Activated T-helper 1 cell treated with anti-CD3 and anti-CD28 coated beads, Interleukin-12 subunit alpha, Interleukin-12 subunit beta, Interleukin-2, Interleukin-4 antibody, amounts not matched to agents 30 ng/mL and 10 ng/mL and 1 ng/mL, durations not matched to agents 14 hours and 24 hours and 36 hours (primary cell): ENCODE data around the gene SORBS1. TPM values are rescaled to one million over a fixed set of nuclear protein-coding genes. Genes with fewer than 3 reads are reported as not detected.
A peak's percentile ranks its signal among the peaks of the same experiment; 100 is the strongest.

ENCODE experiments used
- DNase-seq: peaks from one replicate; pipeline ENCODE4 v3.0.0; 2021; ENCODE audit warnings: low spot score
- H3K27ac Mint-ChIP-seq: one replicate; pipeline ENCODE4 v1.8.0; 2021; ENCODE audit warnings: mild to moderate bottlenecking, mixed read lengths
- H3K27me3 Mint-ChIP-seq: one replicate; pipeline ENCODE4 v1.8.0; 2022; ENCODE audit warnings: mild to moderate bottlenecking, moderate library complexity, mixed read lengths; ENCODE audit not compliant: insufficient read depth
- H3K36me3 Mint-ChIP-seq: one replicate; pipeline ENCODE4 v1.8.0; 2021; ENCODE audit warnings: low read depth, mixed read lengths
- H3K4me1 Mint-ChIP-seq: one replicate; pipeline ENCODE4 v1.8.0; 2021; ENCODE audit warnings: low read depth, mixed read lengths
- H3K4me3 Mint-ChIP-seq: one replicate; pipeline ENCODE4 v1.8.0; 2021; ENCODE audit warnings: mild to moderate bottlenecking, moderate library complexity, mixed read lengths
- H3K9me3 Mint-ChIP-seq: one replicate; pipeline ENCODE4 v1.8.0; 2021; ENCODE audit warnings: mixed read lengths
- intact Hi-C: fragments of 100-400 bp; cut with micrococcal nuclease; formaldehyde crosslinking; loops from one replicate; pipeline ENCODE4 v1.15.1; 2024
- total RNA-seq: library from RNA; stranded (reverse); gene quantifications from 2 replicates; pipeline ENCODE4 v1.2.3, GENCODE V29; 2022

The SORBS1 gene
- total RNA-seq, 1 donor from 2014 or later: 0.73 TPM

GRCh38 chr10:95560278-95561176 lies 644 bp downstream of the SORBS1 start:
- Mint-ChIP-seq H3K27me3 (peaks cover 42% of the 10 kb centered on the region), H3K4me1 (peaks cover 15% of the 10 kb centered on the region), H3K36me3 (no peaks in the 10 kb centered on the region), H3K27ac (peak overlapping the region; percentile 77), H3K4me3 (peak overlapping the region; percentile 94), H3K9me3 (no peaks in the 10 kb centered on the region)
- DNase-seq: peak; percentile 40
- intact Hi-C loops: loop anchor here (1.0 to 10.0 kb wide), 7 partner anchors 32 to 1198 kb away; partner anchors contain the start of genes ALDH18A1, CCNJ, NOC3L and TM9SF3

- Mint-ChIP-seq H3K4me1 (peaks cover 15% of the 10 kb centered on the region), H3K27ac (no peak overlapping the region), H3K4me3 (peak overlapping the region; percentile 94), H3K9me3 (no peaks in the 10 kb centered on the region), H3K27me3 (peaks cover 42% of the 10 kb centered on the region), H3K36me3 (no peaks in the 10 kb centered on the region)
- DNase-seq: no peak
- intact Hi-C loops: loop anchor here (2.0 to 10.0 kb wide), 5 partner anchors 31 to 1197 kb away; partner anchors contain the start of genes CCNJ, NOC3L and TM9SF3
These were observed 1.3 kb downstream of the SORBS1 start for GRCh38 chr10:95559896-95560277.

GRCh38 chr10:95559471-95559870 lies 1.7 kb downstream of the SORBS1 start:
- H3K4me3 Mint-ChIP-seq: peak overlapping the region; percentile 73
- H3K27me3 Mint-ChIP-seq: peaks cover 42% of the 10 kb centered on the region
- DNase-seq: no peak
- no peaks in the 10 kb centered on the region for H3K9me3 Mint-ChIP-seq
- H3K36me3 Mint-ChIP-seq: no peaks in the 10 kb centered on the region
- intact Hi-C loops: no loop called here
- peaks cover 15% of the 10 kb centered on the region for H3K4me1 Mint-ChIP-seq
- no peak overlapping the region for H3K27ac Mint-ChIP-seq

GRCh38 chr10:95558593-95559320 lies 2.4 kb downstream of the SORBS1 start:
- Mint-ChIP-seq H3K27me3 (peaks cover 42% of the 10 kb centered on the region), H3K4me3 (no peak overlapping the region), H3K9me3 (no peaks in the 10 kb centered on the region), H3K27ac (no peak overlapping the region), H3K36me3 (no peaks in the 10 kb centered on the region), H3K4me1 (peaks cover 15% of the 10 kb centered on the region)
- intact Hi-C loops: no loop called here
- DNase-seq: no peak

- Mint-ChIP-seq H3K4me1 (peaks cover 15% of the 10 kb centered on the region), H3K36me3 (no peaks in the 10 kb centered on the region), H3K9me3 (peaks cover 4% of the 10 kb centered on the region), H3K27me3 (peaks cover 37% of the 10 kb centered on the region), H3K4me3 (no peak overlapping the region), H3K27ac (no peak overlapping the region)
- no peak for DNase-seq
- intact Hi-C loops: no loop called here
These were observed 4.0 kb downstream of the SORBS1 start for GRCh38 chr10:95556994-95557767.

GRCh38 chr10:95553674-95554073 lies 7.5 kb downstream of the SORBS1 start:
- no peak for DNase-seq
- intact Hi-C loops: no loop called here
- no peak overlapping the region for H3K4me3 Mint-ChIP-seq
- no peaks in the 10 kb centered on the region for H3K36me3 Mint-ChIP-seq
- no peak overlapping the region for H3K27ac Mint-ChIP-seq
- H3K4me1 Mint-ChIP-seq: no peaks in the 10 kb centered on the region
- H3K27me3 Mint-ChIP-seq: peaks cover 17% of the 10 kb centered on the region
- H3K9me3 Mint-ChIP-seq: peaks cover 4% of the 10 kb centered on the region

- peaks cover 4% of the 10 kb centered on the region for H3K9me3 Mint-ChIP-seq
- H3K27ac Mint-ChIP-seq: no peak overlapping the region
- no peak for DNase-seq
- H3K4me1 Mint-ChIP-seq: no peaks in the 10 kb centered on the region
- intact Hi-C loops: no loop called here
- H3K27me3 Mint-ChIP-seq: peaks cover 10% of the 10 kb centered on the region
- no peak overlapping the region for H3K4me3 Mint-ChIP-seq
- no peaks in the 10 kb centered on the region for H3K36me3 Mint-ChIP-seq
These were observed 8.4 kb downstream of the SORBS1 start for GRCh38 chr10:95552679-95553342.

- peaks cover 1% of the 10 kb centered on the region for H3K27me3 Mint-ChIP-seq
These were observed 11.0 kb downstream of the SORBS1 start for GRCh38 chr10:95550073-95550672.

GRCh38 chr10:95547791-95548435 lies 13.3 kb downstream of the SORBS1 start:
- Mint-ChIP-seq H3K4me1 (no peaks in the 10 kb centered on the region), H3K9me3 (no peaks in the 10 kb centered on the region), H3K27me3 (no peaks in the 10 kb centered on the region), H3K27ac (no peak overlapping the region), H3K4me3 (no peak overlapping the region), H3K36me3 (no peaks in the 10 kb centered on the region)
- DNase-seq: no peak
- intact Hi-C loops: no loop called here

More at GRCh38 chr10:95550073-95550672, 11.0 kb downstream of the SORBS1 start:
- Mint-ChIP-seq H3K27ac (no peak overlapping the region), H3K4me1 (no peaks in the 10 kb centered on the region), H3K4me3 (no peak overlapping the region), H3K36me3 (no peaks in the 10 kb centered on the region), H3K9me3 (peaks cover 4% of the 10 kb centered on the region)
- intact Hi-C loops: no loop called here
- DNase-seq: no peak

- no peak for DNase-seq
- intact Hi-C loops: no loop called here
- H3K9me3 Mint-ChIP-seq: no peaks in the 10 kb centered on the region
These were observed 14.0 kb downstream of the SORBS1 start for GRCh38 chr10:95547197-95547596.

GRCh38 chr10:95545981-95546380 lies 15.2 kb downstream of the SORBS1 start:
- Mint-ChIP-seq H3K27me3 (peaks cover 2% of the 10 kb centered on the region), H3K4me3 (no peak overlapping the region), H3K27ac (no peak overlapping the region), H3K4me1 (no peaks in the 10 kb centered on the region), H3K9me3 (no peaks in the 10 kb centered on the region), H3K36me3 (no peaks in the 10 kb centered on the region)
- intact Hi-C loops: no loop called here
- no peak for DNase-seq

More at GRCh38 chr10:95547197-95547596, 14.0 kb downstream of the SORBS1 start:
- Mint-ChIP-seq H3K27ac (no peak overlapping the region), H3K4me1 (no peaks in the 10 kb centered on the region), H3K36me3 (no peaks in the 10 kb centered on the region), H3K27me3 (no peaks in the 10 kb centered on the region), H3K4me3 (no peak overlapping the region)
